MCF 10A (cell line): ENCODE data around the gene HIPK4. TPM values are rescaled to one million over a fixed set of nuclear protein-coding genes. Genes with fewer than 3 reads are reported as not detected.

Experiments
- BruUV-seq: library from RNA; stranded (reverse); fragments of 400-500 nt; replicated peaks from 2 replicates; lab custom pipeline; 2021; lab: Mats Ljungman, UMichigan
- CTCF ChIA-PET: fragments of 300-600 bp; sonication (Branson Sonifier 250); formaldehyde crosslinking; extraction: SDS; loops from one replicate; lab custom pipeline; 2021; ENCODE audit warnings: antibody characterized with exemption, inconsistent platforms; lab: Yijun Ruan, JAX
- POLR2A ChIA-PET: fragments of 300-600, 350-650 bp; sonication (Branson Sonifier 250); formaldehyde crosslinking; extraction: SDS; loops from one replicate; lab custom pipeline; 2020; ENCODE audit warnings: antibody characterized with exemption, inconsistent platforms; lab: Yijun Ruan, JAX
- DNase-seq: peaks from one replicate; pipeline ENCODE4 v3.0.0-alpha.2; 2018; ENCODE audit not compliant: unreplicated experiment
- H3K27ac Mint-ChIP-seq: one replicate; pipeline ENCODE4 v1.8.0; 2022; ENCODE audit warnings: mild to moderate bottlenecking, low read depth, mixed read lengths; ENCODE audit not compliant: unreplicated experiment
- H3K27me3 Mint-ChIP-seq: one replicate; pipeline ENCODE4 v1.8.0; 2022; ENCODE audit warnings: mixed read lengths; ENCODE audit not compliant: insufficient read depth, unreplicated experiment
- H3K36me3 Mint-ChIP-seq: one replicate; pipeline ENCODE4 v1.8.0; 2022; ENCODE audit warnings: mild to moderate bottlenecking, moderate library complexity, mixed read lengths; ENCODE audit not compliant: insufficient read depth, unreplicated experiment
- H3K4me1 Mint-ChIP-seq: one replicate; pipeline ENCODE4 v1.8.0; 2022; ENCODE audit warnings: mixed read lengths; ENCODE audit not compliant: insufficient read depth, unreplicated experiment
- H3K4me3 Mint-ChIP-seq: one replicate; pipeline ENCODE4 v1.8.0; 2022; ENCODE audit warnings: mild to moderate bottlenecking, moderate library complexity, mixed read lengths; ENCODE audit not compliant: unreplicated experiment
- H3K9me3 Mint-ChIP-seq: one replicate; pipeline ENCODE4 v1.8.0; 2022; ENCODE audit warnings: mixed read lengths; ENCODE audit not compliant: unreplicated experiment
- CTCF ChIP-seq: fragments of 200-600 bp; IDR thresholded peaks from one replicate; pipeline ENCODE4 v1.8.0; 2022; ENCODE audit warnings: antibody characterized with exemption, mild to moderate bottlenecking; ENCODE audit not compliant: unreplicated experiment
- intact Hi-C: fragments of 100-400 bp; cut with micrococcal nuclease; formaldehyde crosslinking; loops from 2 replicates; pipeline ENCODE4 v1.14.1; 2022
- total RNA-seq: library from RNA; stranded (reverse); gene quantifications from 2 replicates; pipeline ENCODE4 v1.2.3, GENCODE V29; 2022

Gene HIPK4
- total RNA-seq, 1 experiment from 2014 or later: not detected

DNA sequence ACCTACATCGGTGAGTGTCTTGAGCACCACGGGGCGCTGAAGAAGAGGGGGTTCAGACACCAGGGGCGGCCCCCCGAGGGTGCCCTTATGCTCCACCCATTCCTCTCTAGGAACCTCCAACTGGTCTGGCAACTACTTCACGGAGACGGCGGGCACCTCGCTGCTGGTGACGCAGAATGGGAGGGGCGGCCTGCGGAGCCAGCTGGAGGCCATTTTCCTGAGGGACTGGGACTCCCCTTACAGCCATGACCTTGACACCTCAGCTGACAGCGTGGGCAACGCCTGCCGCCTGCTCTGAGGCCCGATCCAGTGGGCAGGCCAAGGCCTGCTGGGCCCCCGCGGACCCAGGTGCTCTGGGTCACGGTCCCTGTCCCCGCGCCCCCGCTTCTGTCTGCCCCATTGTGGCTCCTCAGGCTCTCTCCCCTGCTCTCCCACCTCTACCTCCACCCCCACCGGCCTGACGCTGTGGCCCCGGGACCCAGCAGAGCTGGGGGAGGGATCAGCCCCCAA, 12.1 kb downstream of the HIPK4 start:
- ChIA-PET CTCF (no interaction called here), POLR2A (no interaction called here)
- H3K4me3 Mint-ChIP-seq: no peak overlapping the region
- DNase-seq: no peak
- H3K27me3 Mint-ChIP-seq: no peaks in the 10 kb centered on the region
- intact Hi-C loops: no loop called here
- BruUV-seq: TSS peak; percentile 83
- no peaks in the 10 kb centered on the region for H3K9me3 Mint-ChIP-seq
- TF ChIP-seq CTCF: no peak
- H3K27ac Mint-ChIP-seq: no peak overlapping the region
- peaks cover 29% of the 10 kb centered on the region for H3K36me3 Mint-ChIP-seq
- H3K4me1 Mint-ChIP-seq: no peaks in the 10 kb centered on the region

- no peak for TF ChIP-seq CTCF
- BruUV-seq: no TSS peak
- H3K4me3 Mint-ChIP-seq: no peak overlapping the region
- no peak overlapping the region for H3K27ac Mint-ChIP-seq
- ChIA-PET POLR2A (no interaction called here), CTCF (no interaction called here)
- peaks cover 42% of the 10 kb centered on the region for H3K36me3 Mint-ChIP-seq
- no peak for DNase-seq
- no peaks in the 10 kb centered on the region for H3K4me1 Mint-ChIP-seq
- intact Hi-C loops: no loop called here
- H3K9me3 Mint-ChIP-seq: no peaks in the 10 kb centered on the region
- no peaks in the 10 kb centered on the region for H3K27me3 Mint-ChIP-seq
These were observed 13.6 kb downstream of the HIPK4 start for GRCh38 chr19:40376286-40376862.

- no peaks in the 10 kb centered on the region for H3K4me1 Mint-ChIP-seq
- TF ChIP-seq CTCF: no peak
- BruUV-seq: no TSS peak
- no peak overlapping the region for H3K4me3 Mint-ChIP-seq
- peak overlapping the region; percentile 80 for H3K27ac Mint-ChIP-seq
- POLR2A ChIA-PET: no interaction called here
- CTCF ChIA-PET: interaction anchor here (0.7 kb wide), 1 partner anchor 70 kb away, joined by 3 read pairs; the partner anchor contains the start of gene SERTAD3
- no peaks in the 10 kb centered on the region for H3K9me3 Mint-ChIP-seq
- intact Hi-C loops: no loop called here
- no peak for DNase-seq
- H3K36me3 Mint-ChIP-seq: peaks cover 48% of the 10 kb centered on the region
- no peaks in the 10 kb centered on the region for H3K27me3 Mint-ChIP-seq
These were observed 15.9 kb downstream of the HIPK4 start for GRCh38 chr19:40374084-40374483.

GRCh38 chr19:40371802-40372122, 18.2 kb downstream of the HIPK4 start:
- CTCF ChIA-PET: no interaction called here
- BruUV-seq: no TSS peak
- no peak overlapping the region for H3K27ac Mint-ChIP-seq
- TF ChIP-seq CTCF: no peak
- no peaks in the 10 kb centered on the region for H3K9me3 Mint-ChIP-seq
- intact Hi-C loops: no loop called here
- no peaks in the 10 kb centered on the region for H3K4me1 Mint-ChIP-seq
- POLR2A ChIA-PET: no interaction called here
- no peak overlapping the region for H3K4me3 Mint-ChIP-seq
- H3K36me3 Mint-ChIP-seq: peaks cover 48% of the 10 kb centered on the region
- no peak for DNase-seq
- H3K27me3 Mint-ChIP-seq: no peaks in the 10 kb centered on the region
